SU-DHL-6 (cell line): ENCODE measurements around the gene CHFR.

Source experiments
- EZH2phosphoT487 ChIP-seq: fragments of 200-600 bp; sonication (generic), shearing (Covaris generic); conservative IDR thresholded peaks from 2 replicates; pipeline ENCODE4 v1.6.1; 2018; ENCODE audit warnings: mild to moderate bottlenecking, antibody characterized with exemption, low read length, moderate library complexity, mixed read lengths
- TF ChIP-seq, protein P1 (sequence below): fragments of 200-600 bp; sonication (generic); IDR thresholded peaks from one replicate; pipeline ENCODE4 v1.5.1; 2017; ENCODE audit warnings: antibody characterized with exemption, mild to moderate bottlenecking, low read length, moderate library complexity; ENCODE audit not compliant: insufficient read depth, poor library complexity, severe bottlenecking

DNA sequence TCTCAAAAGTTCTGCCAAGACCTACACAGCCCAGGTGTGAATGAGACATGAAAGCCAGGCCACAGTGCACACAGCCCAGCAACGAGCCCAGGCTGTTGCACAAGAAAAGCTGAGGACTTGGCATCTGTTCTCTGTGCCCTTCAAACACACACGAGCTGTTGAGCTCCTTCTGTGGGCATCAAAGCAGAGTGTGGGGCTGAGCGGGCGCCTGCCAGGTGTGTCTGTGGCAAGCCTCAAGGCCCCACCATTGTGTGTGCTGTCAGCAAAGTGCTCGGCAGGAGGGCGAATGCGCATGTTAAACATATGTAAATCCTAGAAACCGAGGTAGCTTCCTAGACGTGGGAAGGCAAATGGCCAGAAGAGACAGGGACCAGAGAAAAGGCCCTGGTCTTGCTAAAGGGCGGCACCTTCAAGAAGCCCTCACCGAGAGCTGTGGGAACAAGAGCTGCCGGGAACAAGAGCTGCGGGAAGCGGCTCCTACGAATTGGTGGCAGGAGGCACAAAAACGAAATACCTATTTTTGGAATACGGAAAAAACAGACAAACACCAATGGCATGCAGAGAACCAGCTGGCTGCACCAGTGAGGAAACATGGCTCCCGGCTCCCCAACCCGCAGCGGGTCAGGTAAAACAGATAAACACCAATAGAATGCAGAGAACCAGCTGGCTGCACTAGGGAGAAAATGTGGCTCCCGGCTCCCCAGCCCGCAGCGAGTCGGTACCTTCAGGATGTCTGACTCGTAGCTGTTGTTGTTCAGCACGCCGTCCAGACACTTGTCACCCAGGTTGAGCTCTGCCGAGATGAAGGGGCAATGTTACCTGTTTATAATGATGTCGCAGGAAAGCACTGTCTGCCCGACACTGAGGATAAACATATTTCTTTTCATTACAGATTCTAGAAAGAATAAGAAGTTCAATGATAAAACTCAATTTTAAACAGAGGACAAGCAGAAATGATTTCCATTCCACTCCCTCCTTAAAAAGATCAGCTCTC lies 39.7 kb downstream of the CHFR start:
- TF ChIP-seq, protein P1, sequence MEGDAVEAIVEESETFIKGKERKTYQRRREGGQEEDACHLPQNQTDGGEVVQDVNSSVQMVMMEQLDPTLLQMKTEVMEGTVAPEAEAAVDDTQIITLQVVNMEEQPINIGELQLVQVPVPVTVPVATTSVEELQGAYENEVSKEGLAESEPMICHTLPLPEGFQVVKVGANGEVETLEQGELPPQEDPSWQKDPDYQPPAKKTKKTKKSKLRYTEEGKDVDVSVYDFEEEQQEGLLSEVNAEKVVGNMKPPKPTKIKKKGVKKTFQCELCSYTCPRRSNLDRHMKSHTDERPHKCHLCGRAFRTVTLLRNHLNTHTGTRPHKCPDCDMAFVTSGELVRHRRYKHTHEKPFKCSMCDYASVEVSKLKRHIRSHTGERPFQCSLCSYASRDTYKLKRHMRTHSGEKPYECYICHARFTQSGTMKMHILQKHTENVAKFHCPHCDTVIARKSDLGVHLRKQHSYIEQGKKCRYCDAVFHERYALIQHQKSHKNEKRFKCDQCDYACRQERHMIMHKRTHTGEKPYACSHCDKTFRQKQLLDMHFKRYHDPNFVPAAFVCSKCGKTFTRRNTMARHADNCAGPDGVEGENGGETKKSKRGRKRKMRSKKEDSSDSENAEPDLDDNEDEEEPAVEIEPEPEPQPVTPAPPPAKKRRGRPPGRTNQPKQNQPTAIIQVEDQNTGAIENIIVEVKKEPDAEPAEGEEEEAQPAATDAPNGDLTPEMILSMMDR: no peak
- TF ChIP-seq EZH2phosphoT487: no peak
